HL-60 (cell line): Measurements from ENCODE around the gene OR1G1.
A peak's percentile ranks its signal among the peaks of the same experiment; 100 is the strongest.
"Not testable (repeated sequence)": the region's sequence is repeated elsewhere in the genome, so short reads cannot be mapped to it uniquely, and the experiment has no call there.

Experiments used
- DNase-seq, 2 experiments: peaks; one replicate each; pipeline ENCODE4 v3.0.0-alpha.2; 2010 to 2020; ENCODE audit warnings: low read depth in 1 of 2, low spot score in 1 of 2
- H3K27ac ChIP-seq: fragments of 250-450 bp; sonication (Bioruptor Pico); replicated peaks from 2 replicates; pipeline ENCODE4 v1.5.1; 2020; ENCODE audit warnings: mild to moderate bottlenecking, moderate library complexity
- H3K27me3 ChIP-seq: fragments of 250-450 bp; sonication (Bioruptor Pico); 2 replicates; pipeline ENCODE4 v1.5.1; 2021; ENCODE audit warnings: mild to moderate bottlenecking, moderate library complexity; ENCODE audit not compliant: insufficient read depth, poor library complexity, severe bottlenecking
- H3K4me3 ChIP-seq: replicated peaks from 2 replicates; pipeline ENCODE4 v1.5.1; 2011; ENCODE audit warnings: mild to moderate bottlenecking, control low read depth, low read length; ENCODE audit not compliant: insufficient read depth
- CTCF ChIP-seq: IDR thresholded peaks from one replicate; pipeline ENCODE4 v1.5.1; 2011; ENCODE audit warnings: low read length, control low read depth, inconsistent platforms; ENCODE audit not compliant: insufficient read depth
- GABPA ChIP-seq: IDR thresholded peaks from 2 replicates; pipeline ENCODE4 v1.6.1; 2012; ENCODE audit warnings: low read depth
- POLR2AphosphoS5 ChIP-seq: IDR thresholded peaks from 2 replicates; pipeline ENCODE4 v1.6.1; 2012; ENCODE audit warnings: low read depth
- REST ChIP-seq: IDR thresholded peaks from 2 replicates; pipeline ENCODE4 v1.6.1; 2012; ENCODE audit warnings: low read depth; ENCODE audit not compliant: insufficient replicate concordance
- SPI1 ChIP-seq: IDR thresholded peaks from 2 replicates; pipeline ENCODE4 v1.6.1; 2012; ENCODE audit warnings: low read depth, mild to moderate bottlenecking, borderline replicate concordance
- long read RNA-seq: library from polyadenylated mRNA; unstranded; transcript quantifications from one replicate; pipeline ENCODE4 v2.0.0, GENCODE V29; 2020

The OR1G1 gene
- long read RNA-seq = 0 reads

DNA sequence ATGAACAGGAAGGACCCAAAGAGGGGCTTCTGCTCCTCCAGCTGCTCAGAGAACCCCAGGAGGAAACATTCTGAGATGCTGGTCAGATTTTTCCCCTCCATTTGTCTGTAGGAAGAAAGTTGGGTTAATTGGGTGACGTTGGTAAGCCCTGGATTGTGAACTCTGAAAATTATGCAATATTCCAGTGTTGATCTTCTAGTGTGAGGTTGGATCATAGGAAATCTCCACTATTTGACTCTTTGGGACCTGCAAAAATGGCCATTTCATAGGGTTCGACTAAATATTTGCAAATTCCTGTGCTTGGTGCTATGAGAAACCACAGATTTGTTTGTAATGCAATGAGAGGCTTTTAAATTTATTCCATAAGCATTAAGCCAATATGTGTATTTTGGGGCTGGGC lies at the start of gene OR1G1:
OR1G1 (minus strand) TSS at position 101 of the 400 bp plus-strand sequence; CDS start at position 101, 0 bp downstream.
- Histone ChIP-seq H3K4me3 (no peak within 1 kb of the TSS), H3K27ac (no peak within 1 kb of the TSS), H3K27me3 (no peaks in the 10 kb centered on the region)
- TF ChIP-seq GABPA (no peak), REST (no peak), CTCF (no peak), POLR2AphosphoS5 (no peak), SPI1 (no peak)
- no peak for DNase-seq

DNA sequence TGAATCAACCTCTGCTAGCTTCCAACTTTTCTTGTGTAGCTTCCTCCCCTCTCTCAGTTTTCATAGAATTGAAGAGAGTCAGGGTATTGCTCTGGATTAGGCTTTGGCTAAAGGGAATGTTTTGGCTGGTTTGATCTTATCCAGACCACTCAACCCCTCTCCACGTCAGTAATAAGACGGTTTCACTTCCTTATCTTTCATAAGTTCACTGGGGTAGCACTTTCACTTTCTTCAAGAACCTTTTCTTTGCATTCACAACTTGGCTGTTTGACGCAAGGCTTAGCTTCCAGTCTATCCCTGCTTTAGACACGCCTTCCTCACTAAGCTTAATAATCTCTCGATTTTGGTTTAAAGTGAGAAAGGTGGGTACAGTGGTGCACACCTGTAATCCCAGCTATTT lies 40.2 kb upstream of the OR1G1 start:
- DNase-seq = peak in 1 of 2 experiments; percentile 1
- Histone ChIP-seq H3K27me3 (no peaks in the 10 kb centered on the region), H3K27ac (no peak overlapping the region), H3K4me3 (no peak overlapping the region)
- no peak for TF ChIP-seq REST
- no peak for TF ChIP-seq GABPA
- no peak for TF ChIP-seq POLR2AphosphoS5
- no peak for TF ChIP-seq SPI1
- no peak for TF ChIP-seq CTCF

DNA sequence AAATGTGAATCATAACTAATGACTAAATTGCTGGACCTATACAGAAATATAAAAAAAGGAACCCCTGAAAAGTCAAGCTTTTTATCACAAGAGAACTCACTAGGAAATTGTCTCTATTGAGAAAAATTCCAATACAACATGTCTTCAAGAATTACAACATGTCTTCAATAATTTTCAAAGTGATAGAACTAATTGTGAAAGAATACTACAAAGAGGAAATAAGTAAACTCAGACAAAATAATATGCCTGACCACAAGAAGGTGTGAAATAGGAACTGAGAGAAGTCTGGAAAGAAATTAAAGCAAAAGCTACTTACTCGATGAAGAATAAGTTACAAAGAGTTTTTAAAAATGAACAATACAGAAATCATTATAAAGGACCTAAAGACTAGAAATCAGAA lies 29.9 kb upstream of the OR1G1 start:
- peak in 1 of 2 experiments; percentile 38 for DNase-seq
- no peak overlapping the region for H3K27ac ChIP-seq
- no peaks in the 10 kb centered on the region for H3K27me3 ChIP-seq
- no peak overlapping the region for H3K4me3 ChIP-seq
- TF ChIP-seq SPI1 (no peak), REST (no peak), GABPA (no peak), POLR2AphosphoS5 (no peak), CTCF (no peak)

GRCh38 chr17:3137494-3137893 lies 10.1 kb upstream of the OR1G1 start:
- not testable (repeated sequence) for H3K27me3 ChIP-seq, H3K27ac ChIP-seq, H3K4me3 ChIP-seq, DNase-seq
